K562 (cell line): ENCODE results near the gene KIF27. TPM values are rescaled to one million over a fixed set of nuclear protein-coding genes. Genes with fewer than 3 reads are reported as not detected.
A peak's percentile ranks its signal among the peaks of the same experiment; 100 is the strongest.

Experiments used
- CREB1 ChIP-seq, 2 experiments: sonication (generic) in 1 of 2; formaldehyde crosslinking in 1 of 2; IDR thresholded peaks; 2 replicates each; pipeline versions ENCODE4 v1.6.1 to v1.8.0; 2012 to 2022; ENCODE audit warnings: inconsistent platforms in 1 of 2, mild to moderate bottlenecking in 1 of 2, missing genetic modification reagents in 1 of 2, moderate library complexity in 1 of 2
- ETV5 ChIP-seq: sonication (generic); formaldehyde crosslinking; IDR thresholded peaks from 2 replicates; pipeline ENCODE4 v1.4.0; 2020; ENCODE audit warnings: low read depth, mild to moderate bottlenecking, missing genetic modification reagents
- FOXK1 ChIP-seq: sonication (generic); formaldehyde crosslinking; IDR thresholded peaks from 2 replicates; pipeline ENCODE4 v1.8.0; 2022; ENCODE audit warnings: missing genetic modification reagents, mild to moderate bottlenecking, borderline replicate concordance
- FOXP1 ChIP-seq: sonication (generic); formaldehyde crosslinking; IDR thresholded peaks from 2 replicates; pipeline ENCODE4 v1.8.0; 2022; ENCODE audit warnings: mild to moderate bottlenecking, missing genetic modification reagents
- GABPA ChIP-seq: fragments of 200-800 bp; sonication (Bioruptor generic); conservative IDR thresholded peaks from 2 replicates; pipeline ENCODE4 v1.6.1; 2016; ENCODE audit warnings: low read depth, missing genetic modification characterization, missing compliant biosample characterization
- GMEB1 ChIP-seq: fragments of 250-450 bp; sonication (Bioruptor Pico); IDR thresholded peaks from 2 replicates; pipeline ENCODE4 v1.4.0; 2020; ENCODE audit warnings: mild to moderate bottlenecking
- L3MBTL2 ChIP-seq: fragments of 450-650 bp; IDR thresholded peaks from 2 replicates; pipeline ENCODE4 v1.6.1; 2016; ENCODE audit warnings: mild to moderate bottlenecking, moderate library complexity
- LCOR ChIP-seq: sonication (generic); formaldehyde crosslinking; IDR thresholded peaks from 2 replicates; pipeline ENCODE4 v1.8.0; 2022; ENCODE audit warnings: mild to moderate bottlenecking, missing genetic modification reagents
- PRDM10 ChIP-seq: fragments of 450-650 bp; IDR thresholded peaks from 2 replicates; pipeline ENCODE4 v1.6.1; 2018; ENCODE audit not compliant: partially characterized antibody
- RNF2 ChIP-seq: sonication (generic); IDR thresholded peaks from 2 replicates; pipeline ENCODE4 v1.6.1; 2016
- TBP ChIP-seq: optimal IDR thresholded peaks from 2 replicates; pipeline ENCODE3; 2011; ENCODE audit warnings: low read depth, low read length, improper control_type of control experiment
- U2AF1 ChIP-seq: fragments of 200-400 bp; formaldehyde crosslinking; optimal IDR thresholded peaks from 2 replicates; pipeline ENCODE3; 2017; ENCODE audit warnings: mild to moderate bottlenecking, low read depth, low read length, moderate library complexity
- XRCC4 ChIP-seq: IDR thresholded peaks from one replicate; pipeline ENCODE4 v1.6.1; 2011; ENCODE audit not compliant: insufficient read depth, insufficient read length; ENCODE audit errors: extremely low read depth
- polyA plus RNA-seq, 8 experiments: library from polyadenylated mRNA; depleted of rRNA in 4 of 8; stranded (reverse) in 5 of 8; unstranded in 3 of 8; fragments of >200 nt; fragmentation: Nextera tagmentation in 2 of 8; fragmentation: Illumina TruSeq in 1 of 8; extraction: Ambion mirVana in 2 of 8; extraction: Trizol in 1 of 8; gene quantifications; 2 replicates each; pipeline versions ENCODE4 v1.2.1 to v1.2.3, GENCODE V29; 2011 to 2014; ENCODE audit warnings: inconsistent platforms in 1 of 8, missing spikeins in 1 of 8
- total RNA-seq, 7 experiments: library from RNA; depleted of rRNA in 6 of 7; stranded (reverse); fragments of >200 nt in 6 of 7; fragmentation: Illumina TruSeq in 2 of 7; extraction: Trizol in 2 of 7; gene quantifications; 2 replicates each; pipeline versions ENCODE4 v1.2.1 to v1.2.3, GENCODE V29; 2011 to 2021; ENCODE audit warnings: low replicate concordance in 1 of 7
- TF ChIP-seq, protein P1 (sequence below): sonication (generic); formaldehyde crosslinking; IDR thresholded peaks from 2 replicates; pipeline ENCODE4 v1.8.1; 2023; ENCODE audit warnings: mild to moderate bottlenecking, missing genetic modification reagents
- TF ChIP-seq, protein P2 (sequence below), 3 experiments: IDR thresholded peaks in 2 of 3; conservative IDR thresholded peaks in 1 of 3; 2 replicates each; pipeline ENCODE4 v1.5.1; 2011 to 2012; ENCODE audit warnings: low read length in 3 of 3, mild to moderate bottlenecking in 3 of 3, control low read depth in 2 of 3, improper control_type of control experiment in 1 of 3, inconsistent platforms in 1 of 3, low read depth in 1 of 3, mixed read lengths in 1 of 3, moderate library complexity in 1 of 3; ENCODE audit not compliant: insufficient read depth in 2 of 3
- TF ChIP-seq, protein P3 (sequence below): IDR thresholded peaks from 2 replicates; pipeline ENCODE4 v1.6.1; 2011; ENCODE audit not compliant: insufficient read length; ENCODE audit errors: extremely low read depth

KIF27 gene
- total and polyA plus RNA-seq, 9 of the 15 experiments (the other 6 are each of a cell fraction or from before 2014, with no cell fraction given), result 0.32 to 2.4 (median 0.98) TPM

DNA sequence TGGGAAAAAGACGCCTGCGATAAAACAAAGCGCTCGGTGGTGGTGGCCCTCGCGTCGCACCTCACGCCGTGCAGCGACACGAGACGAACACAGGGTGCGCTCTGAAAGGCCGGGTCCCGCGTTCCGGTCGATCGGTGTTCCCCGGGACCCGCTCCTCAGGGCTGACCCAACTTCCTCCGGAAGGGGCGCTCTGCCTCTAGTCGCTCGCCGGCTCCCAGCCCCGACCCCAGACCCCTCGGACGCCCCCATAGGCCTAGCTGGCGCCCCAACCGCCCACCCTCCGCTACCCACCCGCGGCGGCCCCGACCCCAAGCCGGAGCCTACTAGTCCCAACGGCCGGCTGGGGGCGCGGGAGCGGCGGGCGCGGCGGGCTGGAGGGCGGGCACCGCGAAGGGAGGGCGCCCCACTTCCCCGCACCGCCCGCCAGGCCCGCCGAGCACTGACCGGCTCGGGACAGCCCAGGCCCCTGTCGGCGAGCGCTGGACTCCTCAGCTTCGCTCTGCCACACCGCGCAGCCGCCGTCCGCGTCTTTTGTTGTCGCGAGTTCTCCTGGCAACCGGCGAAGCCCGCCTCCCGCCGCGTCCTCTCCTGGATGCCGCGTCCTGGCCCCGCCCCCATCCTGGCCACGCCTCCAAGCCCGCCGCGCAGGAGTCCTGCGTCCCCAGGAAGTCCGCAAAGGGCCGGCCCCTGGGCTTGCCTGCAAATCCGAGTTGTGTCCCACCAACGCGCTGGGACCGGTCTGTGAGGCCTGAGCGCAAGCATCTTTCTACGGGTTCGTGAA is at the start of gene KIF27 (continued):
- TF ChIP-seq, protein P1, sequence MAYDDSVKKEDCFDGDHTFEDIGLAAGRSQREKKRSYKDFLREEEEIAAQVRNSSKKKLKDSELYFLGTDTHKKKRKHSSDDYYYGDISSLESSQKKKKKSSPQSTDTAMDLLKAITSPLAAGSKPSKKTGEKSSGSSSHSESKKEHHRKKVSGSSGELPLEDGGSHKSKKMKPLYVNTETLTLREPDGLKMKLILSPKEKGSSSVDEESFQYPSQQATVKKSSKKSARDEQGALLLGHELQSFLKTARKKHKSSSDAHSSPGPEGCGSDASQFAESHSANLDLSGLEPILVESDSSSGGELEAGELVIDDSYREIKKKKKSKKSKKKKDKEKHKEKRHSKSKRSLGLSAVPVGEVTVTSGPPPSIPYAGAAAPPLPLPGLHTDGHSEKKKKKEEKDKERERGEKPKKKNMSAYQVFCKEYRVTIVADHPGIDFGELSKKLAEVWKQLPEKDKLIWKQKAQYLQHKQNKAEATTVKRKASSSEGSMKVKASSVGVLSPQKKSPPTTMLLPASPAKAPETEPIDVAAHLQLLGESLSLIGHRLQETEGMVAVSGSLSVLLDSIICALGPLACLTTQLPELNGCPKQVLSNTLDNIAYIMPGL (CRISPR knock-in tag), result peak; percentile 82; the same call in 1 of the 2 replicates
- no peak for TF ChIP-seq XRCC4
- TF ChIP-seq GABPA (tag), result peak; percentile 85
- peak; percentile 47; the same call in 1 of the 2 replicates for TF ChIP-seq FOXK1 (CRISPR knock-in tag)
- TF ChIP-seq RNF2, result 0 out of 2 replicates have a peak, but pooled peaks have one; percentile 58
- peak; percentile 90 for TF ChIP-seq FOXP1
- TF ChIP-seq, protein P2, sequence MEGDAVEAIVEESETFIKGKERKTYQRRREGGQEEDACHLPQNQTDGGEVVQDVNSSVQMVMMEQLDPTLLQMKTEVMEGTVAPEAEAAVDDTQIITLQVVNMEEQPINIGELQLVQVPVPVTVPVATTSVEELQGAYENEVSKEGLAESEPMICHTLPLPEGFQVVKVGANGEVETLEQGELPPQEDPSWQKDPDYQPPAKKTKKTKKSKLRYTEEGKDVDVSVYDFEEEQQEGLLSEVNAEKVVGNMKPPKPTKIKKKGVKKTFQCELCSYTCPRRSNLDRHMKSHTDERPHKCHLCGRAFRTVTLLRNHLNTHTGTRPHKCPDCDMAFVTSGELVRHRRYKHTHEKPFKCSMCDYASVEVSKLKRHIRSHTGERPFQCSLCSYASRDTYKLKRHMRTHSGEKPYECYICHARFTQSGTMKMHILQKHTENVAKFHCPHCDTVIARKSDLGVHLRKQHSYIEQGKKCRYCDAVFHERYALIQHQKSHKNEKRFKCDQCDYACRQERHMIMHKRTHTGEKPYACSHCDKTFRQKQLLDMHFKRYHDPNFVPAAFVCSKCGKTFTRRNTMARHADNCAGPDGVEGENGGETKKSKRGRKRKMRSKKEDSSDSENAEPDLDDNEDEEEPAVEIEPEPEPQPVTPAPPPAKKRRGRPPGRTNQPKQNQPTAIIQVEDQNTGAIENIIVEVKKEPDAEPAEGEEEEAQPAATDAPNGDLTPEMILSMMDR (IDR thresholded peaks at IDR 0.05 in 2 of 3, conservative IDR thresholded peaks at IDR 0.05 in 1 of 3; ENCODE audit: insufficient read depth in 2 of 3, low read depth in 1 of 3, low read length in 3 of 3), result peak; percentile 9 to 62 (median 31); a peak in 3 of 6 replicates
- TF ChIP-seq TBP, result peak; percentile 57
- peak; percentile 24 for TF ChIP-seq U2AF1
- TF ChIP-seq ETV5 (CRISPR knock-in tag), result peak; percentile 52
- TF ChIP-seq, protein P3, sequence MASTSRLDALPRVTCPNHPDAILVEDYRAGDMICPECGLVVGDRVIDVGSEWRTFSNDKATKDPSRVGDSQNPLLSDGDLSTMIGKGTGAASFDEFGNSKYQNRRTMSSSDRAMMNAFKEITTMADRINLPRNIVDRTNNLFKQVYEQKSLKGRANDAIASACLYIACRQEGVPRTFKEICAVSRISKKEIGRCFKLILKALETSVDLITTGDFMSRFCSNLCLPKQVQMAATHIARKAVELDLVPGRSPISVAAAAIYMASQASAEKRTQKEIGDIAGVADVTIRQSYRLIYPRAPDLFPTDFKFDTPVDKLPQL, result peak; percentile 1
- peak; percentile 70; the same call in 1 of the 2 replicates for TF ChIP-seq CREB1 (IDR thresholded peaks at IDR 0.05)
- peak; percentile 44; the same call in 1 of the 2 replicates for TF ChIP-seq CREB1 (CRISPR knock-in tag; IDR thresholded peaks at IDR 0.05)
- 0 out of 2 replicates have a peak, but pooled peaks have one; percentile 26 for TF ChIP-seq LCOR (CRISPR knock-in tag)
- peak; percentile 99 for TF ChIP-seq L3MBTL2
- no peak for TF ChIP-seq GMEB1
- no peak for TF ChIP-seq PRDM10
